GM18951 (cell line): ENCODE data around the gene CYBC1.

Experiments used
- POLR2A ChIP-seq: IDR thresholded peaks from 4 replicates; pipeline ENCODE4 v1.6.1; 2011; ENCODE audit warnings: mild to moderate bottlenecking; ENCODE audit not compliant: insufficient read length, insufficient read depth; ENCODE audit errors: extremely low read depth
- in situ Hi-C: fragments of 300-500 bp; cut with MboI; formaldehyde crosslinking; loops from one replicate; pipeline ENCODE4 v1.12.0; 2022; ENCODE audit warnings: low sequenced_read_pairs, mixed read lengths, inconsistent platforms; ENCODE audit not compliant: unreplicated experiment

Gene CYBC1

GRCh38 chr17:82397449-82398335, 52.9 kb downstream of the CYBC1 start:
- in situ Hi-C loops: no loop called here
- no peak for TF ChIP-seq POLR2A

GRCh38 chr17:82396601-82397435, 53.7 kb downstream of the CYBC1 start:
- in situ Hi-C loops: no loop called here

GRCh38 chr17:82394278-82394677, 56.3 kb downstream of the CYBC1 start:
- in situ Hi-C loops: no loop called here
- no peak for TF ChIP-seq POLR2A

More at GRCh38 chr17:82396601-82397435, 53.7 kb downstream of the CYBC1 start:
- TF ChIP-seq POLR2A: no peak

GRCh38 chr17:82392941-82393340, 57.6 kb downstream of the CYBC1 start:
- no peak for TF ChIP-seq POLR2A
- in situ Hi-C loops: no loop called here
